ENCODE data around the gene KRTAP10-8.
"Not testable (repeated sequence)": the region's sequence is repeated elsewhere in the genome, so short reads cannot be mapped to it uniquely, and the experiment has no call there.

KRTAP10-8 gene

GRCh38 chr21:44599264-44600029, 12.4 kb upstream of the KRTAP10-8 start:
- DNase-seq (ENCODE audit: low read depth in 3 of 3) = no peak

- not testable (repeated sequence) for DNase-seq (ENCODE audit: low read depth in 3 of 3)
Observed at GRCh38 chr21:44600118-44600978, 11.5 kb upstream of the KRTAP10-8 start, which contains the start of gene KRTAP10-7. TSS of gene KRTAP10-7 (plus strand) at chr21:44600597. CDS start at chr21:44600622, 25 bp downstream.

GRCh38 chr21:44601091-44601490, 10.8 kb upstream of the KRTAP10-8 start:
- not testable (repeated sequence) for DNase-seq (ENCODE audit: low read depth in 3 of 3)

GRCh38 chr21:44601596-44602462, 10.1 kb upstream of the KRTAP10-8 start:
- no peak for DNase-seq (ENCODE audit: low read depth in 3 of 3)

GRCh38 chr21:44602463-44602850, 9.4 kb upstream of the KRTAP10-8 start:
- no peak for DNase-seq (ENCODE audit: low read depth in 3 of 3)

- no peak for DNase-seq (ENCODE audit: low read depth in 3 of 3)
Observed at GRCh38 chr21:44603109-44603875, 8.6 kb upstream of the KRTAP10-8 start.

- DNase-seq (ENCODE audit: low read depth in 3 of 3) = no peak
Observed at GRCh38 chr21:44603911-44604310, 8.0 kb upstream of the KRTAP10-8 start.

- no peak for DNase-seq (ENCODE audit: low read depth in 3 of 3)
Observed at GRCh38 chr21:44606495-44606894, 5.4 kb upstream of the KRTAP10-8 start.

- no peak for DNase-seq (ENCODE audit: low read depth in 3 of 3)
Observed at GRCh38 chr21:44609193-44609592, 2.7 kb upstream of the KRTAP10-8 start.

- DNase-seq (ENCODE audit: low read depth in 3 of 3) = not testable (repeated sequence)
Observed at GRCh38 chr21:44610157-44610843, 1.6 kb upstream of the KRTAP10-8 start.

- no peak for DNase-seq (ENCODE audit: low read depth in 3 of 3)
Observed at GRCh38 chr21:44611551-44611950, 328 bp upstream of the KRTAP10-8 start.

- no peak for DNase-seq (ENCODE audit: low read depth in 3 of 3)
Observed at GRCh38 chr21:44612669-44613229, 870 bp downstream of the KRTAP10-8 start.

GRCh38 chr21:44613386-44614155, 1.7 kb downstream of the KRTAP10-8 start:
- DNase-seq (ENCODE audit: low read depth in 3 of 3) = no peak

GRCh38 chr21:44614161-44614631, 2.3 kb downstream of the KRTAP10-8 start:
- no peak for DNase-seq (ENCODE audit: low read depth in 3 of 3)

GRCh38 chr21:44614961-44615391, 3.1 kb downstream of the KRTAP10-8 start:
- no peak for DNase-seq (ENCODE audit: low read depth in 3 of 3)

GRCh38 chr21:44615466-44615865, 3.6 kb downstream of the KRTAP10-8 start:
- DNase-seq (ENCODE audit: low read depth in 3 of 3) = no peak

GRCh38 chr21:44615911-44616590, 4.2 kb downstream of the KRTAP10-8 start:
- no peak for DNase-seq (ENCODE audit: low read depth in 3 of 3)

GRCh38 chr21:44616591-44616926, 4.7 kb downstream of the KRTAP10-8 start:
- DNase-seq (ENCODE audit: low read depth in 3 of 3) = no peak

GRCh38 chr21:44617071-44617501, 5.2 kb downstream of the KRTAP10-8 start:
- DNase-seq (ENCODE audit: low read depth in 3 of 3) = no peak

All from stimulated activated CD4-positive, alpha-beta T cell treated with anti-CD3 and anti-CD28 coated beads, TNF-alpha, amount 100 ng/mL, for 4 hours (primary cell).